Measurements from ENCODE around the gene E2F4.

E2F4 gene

DNA sequence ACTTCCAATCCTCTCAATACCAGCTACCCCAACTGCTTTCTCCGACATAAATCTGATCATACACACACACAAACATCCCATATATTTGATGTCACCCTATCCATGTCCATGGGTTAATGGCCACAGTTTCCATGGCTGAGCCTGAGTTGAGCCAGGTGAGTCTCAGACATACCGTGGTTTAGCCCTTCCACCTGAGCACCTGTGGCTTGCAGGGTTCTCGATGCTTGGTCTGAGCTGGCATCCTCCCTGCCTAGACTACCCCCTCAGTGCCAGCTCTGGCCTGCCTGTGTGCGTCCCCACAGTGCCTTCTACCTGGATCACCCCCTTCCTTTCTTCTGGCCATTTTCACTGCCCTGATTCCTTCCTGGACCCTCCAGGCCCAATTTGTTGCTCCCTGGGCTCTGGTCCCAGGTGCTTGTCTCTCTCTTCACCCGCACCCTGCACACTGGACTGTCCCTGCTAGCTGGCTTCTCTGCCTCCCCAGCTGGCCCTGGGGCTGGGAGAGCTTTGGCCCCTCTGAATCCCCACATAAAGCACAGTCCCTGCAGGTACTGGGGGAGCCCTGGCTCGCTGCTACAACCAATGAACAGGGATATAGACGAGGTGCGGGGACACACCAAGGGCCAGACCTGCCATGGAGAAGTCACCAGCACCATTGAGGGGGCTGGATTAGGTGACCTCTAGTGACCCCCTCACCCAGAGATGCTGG, 14.3 kb downstream of the E2F4 start:
- in situ Hi-C loops (cut with MboI; ENCODE audit: low sequenced_read_pairs) = no loop called here

DNA sequence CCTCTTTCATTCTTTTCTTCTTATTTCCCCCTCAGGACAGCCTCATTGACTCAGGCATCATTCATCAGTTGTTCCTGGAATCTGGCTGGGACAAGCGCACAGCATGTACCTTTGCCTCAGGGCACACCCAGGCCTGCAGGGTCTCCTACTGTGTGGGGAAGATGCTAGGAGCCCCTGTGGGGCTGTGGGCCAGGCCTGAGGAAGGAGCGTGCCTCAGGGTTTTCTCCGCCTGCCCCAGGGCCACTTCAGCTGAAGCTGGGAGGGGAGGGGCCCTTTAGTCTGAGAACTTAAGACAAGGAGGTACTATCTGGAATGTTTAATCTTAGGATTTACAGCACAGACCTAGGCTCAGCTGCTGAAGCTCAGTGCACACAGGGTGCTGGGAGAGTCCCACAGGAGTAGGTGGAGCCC, 14.9 kb downstream of the E2F4 start:
- in situ Hi-C loops (cut with MboI; ENCODE audit: low sequenced_read_pairs) = no loop called here

DNA sequence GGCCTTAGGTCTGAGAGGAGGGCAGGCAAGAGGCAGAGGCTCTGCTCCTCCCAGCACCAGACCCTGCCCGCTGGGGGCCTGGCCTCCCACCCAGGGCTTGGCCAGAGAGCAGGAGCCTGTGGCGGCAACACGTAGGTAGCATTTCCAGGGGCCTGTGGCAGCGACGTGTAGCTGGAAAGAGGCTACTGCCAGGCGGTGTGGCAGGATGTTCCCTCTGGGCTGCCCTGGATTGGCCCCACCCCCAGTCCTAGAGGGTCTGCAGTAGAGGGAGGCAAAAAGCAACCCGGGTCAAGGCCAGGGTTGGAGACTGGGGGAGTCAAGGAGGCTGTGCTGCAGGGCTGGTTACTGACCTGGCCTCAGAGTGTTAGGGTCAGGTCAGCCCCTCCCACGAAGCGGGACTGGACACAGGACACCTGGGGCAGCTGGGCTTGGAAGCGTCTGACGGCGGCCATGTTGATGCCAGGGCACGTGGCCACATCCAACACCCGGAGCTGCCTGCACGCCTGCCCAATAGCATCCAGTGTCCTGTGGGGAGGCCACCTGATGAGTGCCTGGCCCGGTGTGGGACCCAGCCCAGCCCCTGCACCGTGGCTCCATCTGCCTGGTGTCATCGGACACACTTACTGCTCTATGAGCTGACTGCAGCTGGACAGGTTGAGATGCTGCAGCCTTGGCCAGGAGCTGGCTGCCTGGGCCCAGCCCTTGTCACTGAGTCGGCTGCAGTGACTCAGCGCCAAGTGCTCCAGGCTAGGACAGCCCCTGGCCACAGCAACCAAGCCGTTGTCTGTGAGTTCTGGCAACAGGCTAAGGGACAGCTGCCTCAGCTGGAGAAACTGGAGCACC, 15.5 kb downstream of the E2F4 start:
- in situ Hi-C loops (cut with MboI; ENCODE audit: low sequenced_read_pairs) = no loop called here

DNA sequence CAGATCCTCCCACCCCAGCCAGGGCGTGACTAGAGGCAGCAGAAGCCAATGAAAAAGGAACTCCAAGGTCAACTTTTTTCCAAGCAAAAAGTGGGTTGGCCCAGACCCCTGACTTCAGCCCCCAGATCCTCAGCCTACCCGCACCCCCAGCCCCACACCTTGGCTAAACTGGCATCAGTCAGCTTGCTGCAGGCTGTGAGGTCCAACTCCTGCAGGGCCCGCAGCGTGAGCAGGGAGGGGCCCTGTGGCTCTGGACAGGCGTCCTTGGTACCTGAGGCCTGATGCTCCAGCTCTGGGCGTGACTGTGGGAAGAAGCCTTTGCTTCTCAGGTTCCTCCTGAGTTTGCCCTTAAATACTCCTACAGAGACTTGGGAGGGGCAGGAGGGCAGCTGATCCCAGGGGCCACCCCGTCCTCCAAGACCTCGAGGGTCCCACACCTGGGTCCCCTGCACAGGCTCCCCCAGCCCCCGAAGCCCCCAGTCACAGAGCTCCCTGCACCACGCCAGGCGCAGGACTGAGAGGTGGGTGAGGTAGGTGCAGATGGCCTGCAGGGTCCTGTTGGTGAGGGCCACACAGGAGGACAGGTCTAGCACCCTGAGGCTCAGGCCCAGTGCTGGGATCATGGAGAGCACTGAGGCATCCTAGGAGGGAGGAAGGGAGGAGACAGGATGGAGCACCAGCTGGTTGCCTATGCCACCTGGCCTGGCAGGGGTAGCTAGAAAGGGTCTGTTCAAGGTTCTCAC, 16.4 kb downstream of the E2F4 start:
- in situ Hi-C loops (cut with MboI; ENCODE audit: low sequenced_read_pairs) = no loop called here

DNA sequence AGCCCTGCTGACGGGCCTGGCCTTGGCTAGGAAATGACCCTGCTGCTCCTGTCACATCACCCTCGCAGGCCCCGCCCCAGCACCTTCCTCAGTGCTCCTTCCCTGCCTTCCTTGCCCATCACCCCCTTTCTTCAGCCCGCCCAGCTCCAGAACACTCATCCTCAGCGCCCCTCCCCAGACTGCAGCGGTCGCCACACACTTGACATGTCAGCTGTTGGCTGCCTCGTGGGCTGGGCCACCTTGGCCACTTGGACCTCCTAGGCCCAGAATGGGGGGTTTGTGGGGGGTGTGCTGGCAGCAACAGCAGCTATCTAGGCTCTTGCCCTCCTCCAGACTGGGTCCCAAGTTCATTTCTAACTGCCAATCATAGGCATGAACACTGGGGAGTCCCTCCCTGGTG, 17.6 kb downstream of the E2F4 start:
- in situ Hi-C loops (cut with MboI; ENCODE audit: low sequenced_read_pairs) = no loop called here

DNA sequence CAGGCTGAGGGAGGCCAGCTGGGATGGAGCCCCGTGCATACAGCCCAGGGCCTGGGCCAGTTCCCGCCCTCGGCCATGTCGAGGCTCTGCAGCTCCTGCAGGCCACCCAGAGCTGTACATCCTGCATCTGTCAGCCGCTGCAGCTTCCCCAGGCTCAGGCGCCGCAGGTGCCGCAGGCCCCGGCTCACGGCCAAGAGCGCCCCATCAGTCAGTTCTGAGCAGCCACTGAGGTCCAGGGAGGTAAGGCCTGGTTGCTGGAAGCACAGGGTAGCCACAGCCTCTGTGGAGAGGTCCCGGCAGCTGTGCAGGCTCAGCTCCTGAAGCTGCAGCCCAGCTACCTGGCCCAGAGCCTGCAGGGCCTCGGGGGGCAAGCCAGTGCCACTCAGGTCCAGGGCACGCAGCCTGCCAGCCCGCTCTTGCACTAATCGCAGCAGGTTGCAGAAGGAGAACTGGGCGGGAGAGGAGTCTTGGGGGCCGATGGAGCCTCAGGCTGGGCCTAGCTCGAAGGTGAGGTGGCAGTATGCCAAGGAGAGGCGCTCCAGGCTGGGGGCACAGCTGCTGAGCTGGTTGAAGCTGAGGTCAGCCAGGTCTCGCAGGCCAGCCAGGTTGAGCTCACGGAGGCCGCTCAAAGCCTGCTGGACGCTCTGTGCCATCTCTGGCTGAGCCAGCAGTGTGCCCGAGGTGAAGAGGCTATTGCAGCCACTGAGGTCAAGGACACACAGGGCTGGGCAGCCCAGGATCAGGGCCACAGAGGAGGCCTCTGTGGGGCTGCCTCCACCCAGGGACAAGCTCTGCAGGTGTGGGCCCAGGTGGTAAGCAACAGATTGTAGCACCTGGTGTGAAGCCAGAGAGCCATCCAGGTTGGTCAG, 18.3 kb downstream of the E2F4 start:
- in situ Hi-C loops (cut with MboI; ENCODE audit: low sequenced_read_pairs) = no loop called here

DNA sequence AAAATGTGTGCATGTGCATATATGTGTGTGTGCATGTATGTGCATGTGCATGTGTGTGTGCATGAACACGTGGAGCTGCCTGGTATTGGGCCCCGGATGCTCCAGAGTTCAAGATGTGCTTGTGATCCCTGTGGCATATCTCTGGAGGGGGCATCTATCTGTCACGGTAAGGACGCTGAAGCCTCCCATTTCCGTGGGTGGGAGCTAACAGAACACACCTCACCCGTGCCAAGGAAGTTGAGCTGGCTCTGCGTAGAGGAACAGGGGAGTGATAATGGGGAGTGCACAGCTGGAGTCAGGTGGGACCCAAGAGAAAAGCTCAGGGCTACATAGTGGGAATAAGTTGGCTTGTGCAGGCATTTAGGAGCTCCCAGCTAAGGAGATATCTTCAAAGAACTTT, 19.7 kb downstream of the E2F4 start:
- in situ Hi-C loops (cut with MboI; ENCODE audit: low sequenced_read_pairs) = no loop called here

DNA sequence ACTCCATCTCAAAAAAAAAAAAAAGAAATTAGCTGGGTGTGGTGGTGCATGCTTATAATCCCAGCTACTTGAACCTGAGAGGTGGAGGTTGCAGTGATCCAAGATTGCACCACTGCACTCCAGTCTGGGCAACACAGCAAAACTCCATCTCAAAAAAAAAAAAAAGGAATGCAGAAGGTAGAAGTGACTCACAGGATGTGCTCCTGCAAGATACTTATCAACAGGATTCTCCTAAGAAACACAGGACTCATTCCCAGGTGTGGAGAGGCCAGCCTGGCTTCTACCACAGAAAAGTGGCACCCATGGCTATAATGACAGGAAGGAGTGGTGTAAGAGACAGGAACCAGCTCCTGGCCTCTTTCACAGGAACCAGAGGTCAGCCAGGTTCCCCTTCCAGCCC, 20.8 kb downstream of the E2F4 start:
- in situ Hi-C loops (cut with MboI; ENCODE audit: low sequenced_read_pairs) = no loop called here

DNA sequence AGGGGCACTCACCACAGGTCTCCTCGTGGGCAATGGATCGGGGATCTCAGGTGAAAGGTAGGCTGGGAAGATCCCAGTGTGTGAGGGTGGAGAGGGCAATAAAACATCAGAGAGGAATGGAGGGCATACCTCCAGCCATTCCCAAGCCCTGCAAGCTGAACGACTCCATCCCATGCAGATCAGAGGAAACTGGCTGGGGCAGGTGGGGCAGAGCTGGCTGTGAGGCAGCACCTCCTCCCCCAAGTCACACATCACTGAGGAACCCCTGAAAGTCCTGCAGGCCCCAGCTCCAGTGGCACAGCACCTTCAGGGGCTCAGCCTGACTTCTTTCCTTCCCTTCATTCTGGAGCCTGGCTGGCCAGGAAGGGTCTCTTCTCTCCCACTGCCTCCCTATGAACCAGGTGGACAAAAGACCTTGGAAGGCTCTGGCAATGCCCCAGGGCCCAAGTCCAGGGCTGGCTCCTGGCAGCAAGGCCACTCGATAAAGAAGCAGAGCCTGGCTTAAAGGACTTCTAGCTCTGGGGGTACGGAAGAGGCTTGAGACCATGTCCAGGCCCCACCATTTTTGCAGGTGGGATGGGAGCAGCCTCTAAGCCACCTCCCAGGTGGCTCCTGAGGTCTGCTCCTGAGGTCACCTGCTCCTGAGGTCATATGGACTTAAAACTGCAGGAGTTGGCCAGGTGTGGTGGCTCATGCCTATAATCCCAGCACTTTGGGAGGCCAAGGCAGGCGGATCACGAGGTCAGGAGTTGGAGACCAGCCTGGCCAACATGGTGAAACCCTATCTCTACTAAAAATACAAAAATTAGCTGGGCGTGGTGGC, 21.5 kb downstream of the E2F4 start:
- in situ Hi-C loops (cut with MboI; ENCODE audit: low sequenced_read_pairs) = no loop called here

DNA sequence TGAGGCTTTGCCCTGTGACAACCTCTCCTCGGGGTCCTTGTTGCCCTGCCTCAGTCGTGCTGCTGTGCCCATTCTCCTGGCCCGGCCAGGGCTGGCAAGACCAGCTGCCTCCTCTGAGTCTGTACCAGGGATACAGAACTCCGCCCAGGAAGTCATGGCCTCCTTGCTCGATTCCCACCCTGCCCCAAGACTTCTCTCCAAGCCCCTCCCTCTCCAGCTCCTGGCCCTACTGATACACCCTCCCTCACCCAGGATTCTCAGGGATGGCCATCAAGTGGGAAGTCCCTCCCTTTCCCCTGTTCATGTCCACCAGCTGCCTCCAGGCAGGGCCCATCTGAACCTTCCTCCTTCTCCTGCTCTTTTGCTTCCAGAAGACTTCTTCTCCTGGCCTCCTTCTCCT, 23.8 kb downstream of the E2F4 start:
- in situ Hi-C loops (cut with MboI; ENCODE audit: low sequenced_read_pairs) = no loop called here

DNA sequence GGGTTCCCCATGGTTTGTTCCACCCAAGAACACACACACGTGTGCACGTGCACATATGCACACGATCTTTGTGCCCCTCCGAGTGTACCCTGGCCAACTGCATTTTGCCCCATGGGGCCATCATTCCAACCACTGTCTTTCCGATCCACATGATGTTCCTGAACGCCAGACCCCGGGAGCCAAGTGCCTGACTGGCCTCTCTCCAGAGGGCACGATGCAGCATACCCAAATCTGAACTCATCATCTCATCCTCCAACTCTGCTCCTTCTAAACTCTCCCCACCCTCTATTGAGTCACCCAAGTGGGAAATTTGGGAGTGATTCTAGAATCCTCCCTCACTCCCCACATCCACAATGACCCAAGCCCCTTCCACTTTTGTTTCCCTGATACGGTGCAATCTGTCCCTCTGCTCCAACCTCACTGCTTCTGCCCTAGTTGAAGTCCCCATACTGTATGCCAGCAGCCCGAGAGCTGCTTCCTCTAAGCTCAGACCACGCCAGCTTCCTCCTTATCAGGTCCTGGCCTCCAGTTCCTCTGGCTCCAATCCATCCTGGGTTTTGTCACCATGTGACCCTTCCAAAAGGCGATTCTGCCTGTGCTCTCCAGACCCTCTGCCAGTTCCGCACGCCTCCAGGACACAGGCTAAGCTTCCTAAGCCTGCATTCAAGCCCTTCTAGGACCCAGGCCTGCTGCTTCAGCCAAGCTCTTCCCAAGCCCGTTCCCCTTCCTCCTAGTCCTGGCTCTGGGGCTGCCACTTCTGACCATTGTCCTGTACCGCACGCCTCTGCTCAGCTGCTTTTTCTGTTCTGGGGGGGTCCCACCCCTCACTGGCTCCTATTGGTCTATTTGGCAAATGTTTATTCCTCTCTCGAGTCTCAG, 24.9 kb downstream of the E2F4 start:
- in situ Hi-C loops (cut with MboI; ENCODE audit: low sequenced_read_pairs) = no loop called here

DNA sequence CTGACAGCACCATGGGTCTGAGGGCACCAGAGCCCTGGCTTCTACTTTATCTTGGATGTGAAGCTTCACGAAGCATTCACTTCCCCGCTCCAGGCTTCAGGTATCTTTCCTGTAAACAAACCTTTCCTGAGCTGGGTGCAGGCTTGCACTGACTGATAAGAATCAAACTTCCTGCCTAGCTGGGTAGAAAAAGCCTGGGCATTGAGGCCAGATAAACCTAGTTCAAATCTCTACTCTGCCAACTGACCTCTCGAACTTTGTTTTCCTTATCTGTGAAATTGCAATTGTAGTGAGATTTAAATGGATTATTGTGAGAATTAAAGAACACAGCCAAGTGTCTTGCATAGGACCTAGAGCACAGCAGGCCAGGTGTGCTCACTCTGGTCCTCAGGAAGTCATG, 32.0 kb downstream of the E2F4 start:
- in situ Hi-C loops (cut with MboI; ENCODE audit: low sequenced_read_pairs) = no loop called here

DNA sequence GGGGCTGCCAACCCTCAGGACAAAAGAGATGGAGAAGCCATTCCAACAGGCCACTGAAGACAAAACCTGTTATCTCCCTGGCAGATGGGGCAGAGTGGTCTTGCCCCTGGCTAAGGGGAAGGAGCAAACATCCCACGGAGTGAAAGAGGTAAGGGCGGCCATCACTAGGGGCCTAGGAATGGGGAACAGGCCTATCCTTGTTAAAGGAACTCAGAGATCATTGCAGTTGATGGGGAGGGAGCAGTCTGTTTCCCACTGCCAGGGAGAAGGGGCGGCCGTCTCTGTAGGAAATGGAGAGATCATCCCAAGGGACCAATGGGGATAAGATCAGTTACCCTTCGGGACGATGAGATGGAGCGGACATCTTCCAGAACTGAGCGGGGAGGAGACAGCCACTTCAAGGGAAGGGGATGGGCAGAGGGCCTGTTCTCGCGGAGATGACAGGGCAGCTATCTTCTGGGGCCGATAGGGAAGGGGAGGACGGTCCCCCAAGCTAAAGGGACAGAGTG, 34.4 kb downstream of the E2F4 start:
- in situ Hi-C loops (cut with MboI; ENCODE audit: low sequenced_read_pairs) = no loop called here

DNA sequence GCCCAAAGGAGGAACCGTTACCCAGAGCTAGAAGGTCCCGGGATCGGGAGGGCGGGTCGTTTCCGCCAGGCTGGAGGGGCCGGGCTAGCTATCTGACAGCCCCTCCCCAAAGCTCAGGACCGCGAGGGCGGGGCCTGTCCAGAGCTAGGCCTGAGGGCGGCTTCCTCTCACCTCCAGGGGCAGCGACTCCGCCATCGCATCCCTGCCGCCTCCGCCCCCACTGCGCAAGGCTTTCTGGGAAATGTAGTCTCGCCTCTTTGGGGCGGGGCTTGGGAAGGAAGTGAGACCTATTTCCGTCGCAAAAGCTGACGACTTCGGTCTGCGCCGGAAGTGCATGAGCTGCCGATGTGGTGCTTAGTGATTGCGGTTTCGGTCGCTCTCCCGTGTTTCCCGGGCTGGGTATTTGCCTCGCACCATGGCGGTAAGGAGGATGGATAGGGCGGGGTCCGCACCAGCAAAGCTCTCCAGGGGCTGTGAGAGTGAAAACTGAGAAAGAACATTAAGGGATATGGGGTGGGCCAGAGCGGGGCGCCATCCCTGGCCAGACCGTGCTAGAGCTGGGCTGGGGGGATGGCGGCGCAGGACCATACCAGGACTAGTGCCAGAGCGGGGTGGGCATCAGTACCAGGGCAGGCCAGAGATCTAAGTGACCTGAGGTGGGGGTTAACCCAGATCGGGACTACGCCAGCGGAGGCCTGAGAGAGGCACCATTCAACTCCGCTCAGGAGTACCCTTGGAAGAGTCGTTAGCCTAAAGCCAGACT, 35.0 kb downstream of the E2F4 start, which contains the start of gene TMEM208:
TSS of gene TMEM208 (plus strand) at position 327 of the 763 bp plus-strand sequence. CDS start at position 416, 89 bp downstream.
- in situ Hi-C loops (cut with MboI; ENCODE audit: low sequenced_read_pairs) = no loop called here

DNA sequence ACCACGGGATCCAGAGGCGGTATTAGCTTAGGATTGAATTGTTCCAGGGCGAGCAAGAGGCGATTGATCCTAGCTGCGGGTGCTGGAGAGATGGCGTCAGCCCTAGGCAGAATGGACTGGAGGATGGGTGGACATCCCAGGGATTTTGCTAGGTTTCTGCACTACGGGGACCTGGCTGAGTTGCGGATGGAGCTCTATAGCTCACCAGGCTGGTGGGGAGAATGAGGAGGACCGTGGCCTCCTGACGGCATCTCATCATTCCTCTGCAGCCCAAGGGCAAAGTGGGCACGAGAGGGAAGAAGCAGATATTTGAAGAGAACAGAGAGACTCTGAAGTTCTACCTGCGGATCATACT, 35.6 kb downstream of the E2F4 start:
- in situ Hi-C loops (cut with MboI; ENCODE audit: low sequenced_read_pairs) = no loop called here

DNA sequence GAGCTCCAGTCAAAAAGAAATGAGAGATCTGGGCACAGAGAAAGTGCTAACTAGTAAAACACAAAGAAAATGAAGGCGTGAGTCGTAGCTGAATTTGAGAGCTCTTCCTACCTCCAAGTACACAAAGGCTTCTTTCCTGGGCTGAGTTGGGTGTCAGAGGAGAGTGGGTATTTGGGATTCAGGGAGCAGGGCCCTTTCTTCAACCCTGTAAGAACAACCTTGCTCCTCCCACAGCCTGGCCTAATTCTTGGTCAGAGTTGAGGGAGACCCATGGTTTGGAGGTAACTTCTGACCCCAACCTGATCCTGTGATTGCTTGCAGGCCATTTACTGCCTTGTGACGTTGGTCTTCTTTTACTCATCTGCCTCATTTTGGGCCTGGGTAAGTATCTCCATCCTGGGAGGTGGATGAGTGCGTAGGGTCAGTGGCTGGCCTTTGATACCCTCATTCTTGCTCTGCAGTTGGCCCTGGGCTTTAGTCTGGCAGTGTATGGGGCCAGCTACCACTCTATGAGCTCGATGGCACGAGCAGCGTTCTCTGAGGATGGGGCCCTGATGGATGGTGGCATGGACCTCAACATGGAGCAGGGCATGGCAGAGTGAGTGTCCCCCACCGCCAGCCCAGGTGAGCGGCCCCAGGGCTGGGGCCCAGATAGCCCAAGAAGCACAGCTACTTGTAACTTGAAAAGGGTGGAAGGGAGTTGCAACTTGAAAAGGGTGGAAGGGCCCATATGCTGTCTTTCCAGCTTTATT, 36.3 kb downstream of the E2F4 start:
- in situ Hi-C loops (cut with MboI; ENCODE audit: low sequenced_read_pairs) = no loop called here

DNA sequence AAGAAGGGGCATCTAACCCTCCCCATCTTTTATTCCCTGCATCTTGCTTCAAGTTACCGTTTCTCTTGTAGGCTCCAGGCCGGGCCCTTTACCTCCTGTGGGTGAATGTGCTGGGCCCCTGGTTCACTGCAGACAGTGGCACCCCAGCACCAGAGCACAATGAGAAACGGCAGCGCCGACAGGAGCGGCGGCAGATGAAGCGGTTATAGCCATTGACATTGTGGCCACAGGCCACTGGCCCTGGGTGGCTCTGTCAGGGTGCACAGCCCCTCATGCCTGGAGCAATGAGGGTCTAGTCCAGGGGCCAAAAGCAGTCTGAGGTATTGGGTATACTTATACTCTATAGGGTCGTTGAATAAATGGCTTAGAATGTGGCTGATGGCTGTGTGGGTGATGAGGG, 37.0 kb downstream of the E2F4 start:
- in situ Hi-C loops (cut with MboI; ENCODE audit: low sequenced_read_pairs) = no loop called here
